GM23248 (cell line): Measurements from ENCODE around the gene PSMG4.

Source experiments
- EZH2 ChIP-seq: fragments of 200-600 bp; sonication (generic); IDR thresholded peaks from 2 replicates; pipeline ENCODE4 v1.6.1; 2018; ENCODE audit warnings: antibody characterized with exemption, mild to moderate bottlenecking; ENCODE audit not compliant: insufficient read depth, poor library complexity, severe bottlenecking
- EZH2phosphoT487 ChIP-seq: fragments of 200-600 bp; sonication (generic); IDR thresholded peaks from 2 replicates; pipeline ENCODE4 v1.6.1; 2018; ENCODE audit warnings: antibody characterized with exemption, moderate library complexity, mild to moderate bottlenecking, low read depth; ENCODE audit not compliant: insufficient read depth

DNA sequence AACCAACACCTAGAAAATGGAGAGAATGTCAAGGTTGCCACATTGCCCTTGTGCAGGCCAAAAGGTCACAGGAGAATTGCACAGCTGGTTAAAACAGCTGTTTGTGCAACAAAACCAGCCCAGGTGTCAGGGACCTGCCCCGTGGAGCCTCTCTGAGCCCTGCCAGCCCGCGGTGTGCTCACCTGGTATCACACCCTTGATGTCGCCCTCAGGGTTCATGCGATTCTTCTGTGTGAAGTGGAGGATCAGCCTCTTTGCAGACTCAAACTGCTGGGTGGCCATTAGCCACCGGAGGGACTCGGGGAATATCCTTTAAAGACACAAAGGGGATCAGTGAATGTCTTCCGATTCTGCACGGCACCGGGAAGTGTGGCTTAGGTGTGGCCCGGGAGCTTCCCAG lies 39.2 kb downstream of the PSMG4 start:
- no peak for TF ChIP-seq EZH2
- no peak for TF ChIP-seq EZH2phosphoT487
